ENCODE measurements around the gene WDR49.
"Not testable (repeated sequence)": the region's sequence is repeated elsewhere in the genome, so short reads cannot be mapped to it uniquely, and the experiment has no call there.

Gene WDR49

GRCh38 chr3:167615030-167615429, 38.7 kb downstream of the WDR49 start:
- no peak for DNase-seq (ENCODE audit: low read depth in 2 of 2)

GRCh38 chr3:167614196-167614595, 39.5 kb downstream of the WDR49 start:
- DNase-seq (ENCODE audit: low read depth in 2 of 2) = not testable (repeated sequence)

GRCh38 chr3:167611718-167612117, 42.0 kb downstream of the WDR49 start:
- no peak for DNase-seq (ENCODE audit: low read depth in 2 of 2)

GRCh38 chr3:167609156-167609555, 44.6 kb downstream of the WDR49 start:
- DNase-seq (ENCODE audit: low read depth in 2 of 2) = no peak

GRCh38 chr3:167606836-167607235, 46.9 kb downstream of the WDR49 start:
- DNase-seq (ENCODE audit: low read depth in 2 of 2) = no peak

GRCh38 chr3:167605871-167606270, 47.9 kb downstream of the WDR49 start:
- DNase-seq (ENCODE audit: low read depth in 2 of 2) = no peak

GRCh38 chr3:167602041-167602440, 51.7 kb downstream of the WDR49 start:
- no peak for DNase-seq (ENCODE audit: low read depth in 2 of 2)

GRCh38 chr3:167587651-167588050, 66.1 kb downstream of the WDR49 start:
- DNase-seq (ENCODE audit: low read depth in 2 of 2) = no peak

- no peak for DNase-seq (ENCODE audit: low read depth in 2 of 2)
Measured at GRCh38 chr3:167575000-167575600, 78.6 kb downstream of the WDR49 start.

- no peak for DNase-seq (ENCODE audit: low read depth in 2 of 2)
Measured at GRCh38 chr3:167572991-167573390, 80.8 kb downstream of the WDR49 start.

- no peak for DNase-seq (ENCODE audit: low read depth in 2 of 2)
Measured at GRCh38 chr3:167568634-167569033, 85.1 kb downstream of the WDR49 start.

- DNase-seq (ENCODE audit: low read depth in 2 of 2) = no peak
Measured at GRCh38 chr3:167565489-167565888, 88.3 kb downstream of the WDR49 start.

GRCh38 chr3:167564612-167565011, 89.1 kb downstream of the WDR49 start:
- DNase-seq (ENCODE audit: low read depth in 2 of 2) = no peak

GRCh38 chr3:167559924-167560323, 93.8 kb downstream of the WDR49 start:
- no peak for DNase-seq (ENCODE audit: low read depth in 2 of 2)

- no peak for DNase-seq (ENCODE audit: low read depth in 2 of 2)
Measured at GRCh38 chr3:167554898-167555297, 98.8 kb downstream of the WDR49 start.

GRCh38 chr3:167538081-167538480, 115.7 kb downstream of the WDR49 start:
- DNase-seq (ENCODE audit: low read depth in 2 of 2) = no peak

- DNase-seq (ENCODE audit: low read depth in 2 of 2) = no peak
Measured at GRCh38 chr3:167521006-167521355, 132.8 kb downstream of the WDR49 start.

- no peak for DNase-seq (ENCODE audit: low read depth in 2 of 2)
Measured at GRCh38 chr3:167520266-167521005, 133.3 kb downstream of the WDR49 start.

GRCh38 chr3:167507954-167508353, 145.8 kb downstream of the WDR49 start:
- DNase-seq (ENCODE audit: low read depth in 2 of 2) = no peak

GRCh38 chr3:167502401-167502800, 151.3 kb downstream of the WDR49 start:
- DNase-seq (ENCODE audit: low read depth in 2 of 2) = no peak

GRCh38 chr3:167501941-167502340, 151.8 kb downstream of the WDR49 start:
- no peak for DNase-seq (ENCODE audit: low read depth in 2 of 2)

GRCh38 chr3:167497903-167498302, 155.8 kb downstream of the WDR49 start:
- no peak for DNase-seq (ENCODE audit: low read depth in 2 of 2)

GRCh38 chr3:167493244-167493643, 160.5 kb downstream of the WDR49 start:
- no peak for DNase-seq (ENCODE audit: low read depth in 2 of 2)

- DNase-seq (ENCODE audit: low read depth in 2 of 2) = no peak
Measured at GRCh38 chr3:167491621-167492020, 162.1 kb downstream of the WDR49 start.

Measured in stimulated activated CD4-positive, alpha-beta T cell treated with anti-CD3 and anti-CD28 coated beads, Interleukin-15, amount 100 ng/mL, for 48 hours (primary cell).